HG02763 (cell line): ENCODE results near the gene EPS8L3.
"Not testable (repeated sequence)": the region's sequence is repeated elsewhere in the genome, so short reads cannot be mapped to it uniquely, and the experiment has no call there.

Experiments used
- ATAC-seq: cut with Tn5 transposase; IDR thresholded peaks from one replicate; pipeline ENCODE4 v1.9.1; 2021; ENCODE audit warnings: mild to moderate bottlenecking, moderate library complexity; ENCODE audit not compliant: unreplicated experiment

Gene EPS8L3

DNA sequence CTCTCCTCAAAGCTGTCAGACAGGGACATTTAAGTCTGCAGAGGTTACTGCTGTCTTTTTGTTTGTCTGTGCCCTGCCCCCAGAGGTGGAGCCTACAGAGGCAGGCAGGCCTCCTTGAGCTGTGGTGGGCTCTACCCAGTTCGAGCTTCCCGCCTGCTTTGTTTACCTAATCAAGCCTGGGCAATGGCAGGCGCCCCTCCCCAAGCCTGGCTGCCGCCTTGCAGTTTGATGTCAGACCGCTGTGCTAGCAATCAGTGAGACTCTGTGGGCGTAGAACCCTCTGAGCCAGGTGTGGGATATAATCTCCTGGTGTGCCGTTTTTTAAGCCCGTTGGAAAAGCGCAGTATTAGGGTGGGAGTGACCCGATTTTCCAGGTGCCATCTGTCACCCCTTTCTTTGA lies 15.4 kb downstream of the EPS8L3 start:
- ATAC-seq: not testable (repeated sequence)

DNA sequence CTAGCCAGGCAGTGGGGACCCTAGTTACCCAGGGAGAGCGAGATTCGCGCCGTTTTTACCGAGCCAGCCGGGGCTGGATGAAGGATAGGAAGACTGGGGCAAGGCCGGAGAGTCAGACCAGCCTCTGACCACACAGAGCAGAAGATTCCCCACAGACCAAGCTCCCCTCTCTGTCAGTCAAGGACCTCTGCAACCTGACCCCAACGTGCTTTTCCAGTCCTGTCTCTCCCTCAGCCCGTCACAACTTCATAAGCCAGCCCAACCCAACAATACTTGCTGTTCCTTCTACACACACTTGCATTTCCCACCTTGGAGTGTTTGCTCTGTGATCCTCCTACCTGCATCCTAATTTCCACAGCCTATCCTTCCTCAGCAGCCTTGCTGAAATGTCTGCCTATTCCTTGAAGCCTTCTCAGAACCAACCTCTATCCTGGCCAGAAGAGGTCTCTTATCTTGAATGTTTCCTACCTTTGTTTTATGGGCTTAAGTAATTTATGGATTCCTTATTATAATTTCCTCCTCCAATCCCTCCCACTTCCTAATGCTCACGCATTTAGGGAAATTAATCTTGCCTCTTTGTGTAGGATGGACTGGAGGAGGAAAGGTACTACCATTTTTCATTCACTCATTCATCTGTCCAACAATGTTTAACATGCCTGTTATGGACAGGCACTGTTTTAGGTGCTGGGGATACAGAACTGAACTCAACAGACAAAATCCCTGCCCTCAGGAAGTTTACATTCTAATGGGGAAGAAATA lies 22.9 kb downstream of the EPS8L3 start, which contains the start of gene GSTM3:
TSS of gene GSTM3 (minus strand) at position 424 of the 759 bp plus-strand sequence. CDS start 751 bp downstream, outside the sequence.
- ATAC-seq: no peak

DNA sequence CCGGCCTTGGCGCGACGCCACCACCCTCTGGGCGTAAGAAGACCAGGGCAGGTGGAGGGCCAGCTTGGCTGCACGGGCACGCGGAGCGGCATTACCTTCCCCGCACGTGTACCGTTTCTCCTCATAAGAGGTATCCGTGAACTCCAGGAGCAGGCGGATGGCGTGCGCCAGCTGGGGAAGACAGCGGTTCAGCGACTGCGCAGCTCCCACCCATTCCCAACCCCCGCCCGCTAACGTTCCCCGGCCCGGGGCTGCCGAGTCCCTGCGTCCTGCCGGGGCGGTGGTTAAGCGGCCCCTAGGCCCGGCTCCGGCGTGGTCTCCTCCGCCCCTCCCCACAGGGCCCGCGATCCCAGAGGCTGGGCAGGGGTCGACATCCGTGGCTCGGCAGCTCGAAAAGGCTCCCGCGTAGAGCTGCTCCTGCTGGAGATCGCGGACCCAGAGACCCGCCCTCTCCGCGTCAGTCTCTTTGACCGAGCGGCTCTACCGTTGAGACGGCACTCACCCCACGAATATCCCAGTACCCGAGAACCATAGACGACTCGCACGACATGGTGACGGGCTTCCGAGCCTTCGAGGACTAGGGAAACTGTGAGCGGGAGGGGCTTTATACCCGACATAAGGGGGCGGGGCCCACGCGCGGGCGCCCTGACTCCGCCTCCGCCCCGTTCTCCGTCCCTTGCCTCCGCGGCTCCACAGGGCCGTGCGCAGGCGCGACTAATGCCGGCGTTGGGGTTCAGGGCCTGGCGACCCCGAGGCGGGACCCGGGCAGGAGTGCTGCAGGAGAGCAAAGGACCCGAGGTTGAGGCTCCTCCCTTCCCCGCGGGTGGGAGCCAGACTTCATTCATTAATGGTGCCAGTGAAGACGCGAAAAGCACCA lies 23.7 kb downstream of the EPS8L3 start:
- ATAC-seq: peak; percentile 61

DNA sequence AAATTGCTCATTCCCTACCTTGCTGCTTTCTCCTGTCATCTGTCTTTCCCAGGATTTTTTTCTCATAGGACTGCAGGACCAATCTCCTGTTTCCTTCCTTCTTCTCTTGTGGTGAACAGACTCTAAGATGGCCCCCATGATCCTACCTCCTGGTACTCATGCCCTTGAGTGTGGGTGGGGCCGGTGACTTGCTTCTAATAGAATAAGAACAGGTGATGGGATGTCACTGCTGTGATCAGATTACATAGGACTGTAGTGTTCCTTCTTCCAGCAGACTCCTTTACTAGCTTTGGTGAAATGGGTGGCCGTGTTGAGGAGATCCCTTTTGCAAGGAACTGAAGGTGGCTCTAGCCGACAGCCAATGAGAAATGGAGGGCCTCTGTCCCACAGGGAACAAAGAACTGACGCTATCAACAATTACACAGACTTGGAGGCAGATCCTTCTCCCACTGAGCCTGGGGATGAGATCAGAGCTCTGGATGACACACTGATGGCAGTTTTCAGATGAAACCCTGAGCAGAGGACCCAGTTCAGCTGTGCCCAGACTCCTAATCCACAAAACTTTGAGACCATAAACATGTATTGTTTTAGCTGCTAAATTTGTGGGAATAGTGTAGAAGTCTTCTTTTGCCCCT lies 30.4 kb downstream of the EPS8L3 start:
- no peak for ATAC-seq

DNA sequence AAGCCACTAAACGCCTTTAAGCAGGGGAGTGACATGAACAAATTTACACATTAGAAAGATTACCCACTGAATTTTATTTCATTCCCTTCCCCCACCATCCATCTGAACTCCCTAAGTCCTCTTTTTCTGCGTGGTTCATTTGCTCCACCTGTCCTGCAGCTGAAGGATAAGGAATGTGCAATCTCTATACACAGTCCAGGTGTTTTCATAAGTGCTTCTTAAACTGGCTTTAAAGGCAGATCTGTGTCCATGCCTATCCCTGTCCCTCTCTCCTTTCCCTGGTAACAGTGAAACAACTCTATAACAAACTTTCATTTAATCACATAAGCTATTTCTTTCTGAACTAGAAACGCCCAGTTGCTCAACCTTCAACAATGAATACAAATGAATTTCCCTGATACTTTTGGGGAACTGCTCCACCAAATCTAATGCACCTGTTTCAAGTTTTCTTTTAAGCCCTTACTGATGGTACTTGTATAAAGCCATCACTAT lies 31.3 kb downstream of the EPS8L3 start:
- no peak for ATAC-seq

DNA sequence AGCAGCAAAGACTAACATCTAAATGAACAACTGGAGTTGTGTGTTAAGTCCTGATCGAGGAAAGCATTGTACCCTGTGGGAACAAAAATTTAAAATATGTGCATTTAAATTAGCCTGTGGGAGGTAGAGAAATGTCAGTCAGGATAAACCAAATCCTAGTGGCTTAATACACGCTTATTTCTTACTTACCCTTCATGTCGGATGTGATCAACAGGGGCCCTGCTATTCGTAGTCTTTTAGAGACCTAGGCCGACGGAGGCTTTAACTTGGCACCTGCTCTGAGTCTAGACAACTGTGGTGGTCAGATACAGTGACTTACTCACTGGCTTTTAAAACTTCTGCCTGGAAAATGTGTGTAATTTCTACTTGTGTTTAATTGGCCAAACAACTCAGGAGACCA lies 33.1 kb downstream of the EPS8L3 start:
- ATAC-seq: no peak

DNA sequence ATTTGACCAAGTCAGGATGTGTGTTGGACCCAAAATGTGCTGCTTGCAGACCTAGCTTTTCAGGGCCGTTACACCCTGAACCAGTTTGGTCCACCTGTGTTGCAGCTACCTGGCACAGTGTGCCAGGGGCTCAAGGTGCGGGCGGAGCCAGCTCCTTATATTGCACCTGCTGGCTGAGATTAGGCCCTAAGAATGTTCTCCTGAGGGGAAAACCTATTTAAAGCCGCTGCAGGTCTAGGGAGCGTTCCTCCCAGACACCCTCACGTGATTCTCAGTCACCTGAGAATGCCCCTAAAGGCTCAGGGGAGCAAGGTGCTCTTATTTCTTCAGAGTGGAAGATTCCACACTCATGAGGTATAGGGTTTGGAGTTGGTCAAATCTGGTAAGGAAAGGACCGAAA lies 34.9 kb downstream of the EPS8L3 start:
- ATAC-seq: no peak

DNA sequence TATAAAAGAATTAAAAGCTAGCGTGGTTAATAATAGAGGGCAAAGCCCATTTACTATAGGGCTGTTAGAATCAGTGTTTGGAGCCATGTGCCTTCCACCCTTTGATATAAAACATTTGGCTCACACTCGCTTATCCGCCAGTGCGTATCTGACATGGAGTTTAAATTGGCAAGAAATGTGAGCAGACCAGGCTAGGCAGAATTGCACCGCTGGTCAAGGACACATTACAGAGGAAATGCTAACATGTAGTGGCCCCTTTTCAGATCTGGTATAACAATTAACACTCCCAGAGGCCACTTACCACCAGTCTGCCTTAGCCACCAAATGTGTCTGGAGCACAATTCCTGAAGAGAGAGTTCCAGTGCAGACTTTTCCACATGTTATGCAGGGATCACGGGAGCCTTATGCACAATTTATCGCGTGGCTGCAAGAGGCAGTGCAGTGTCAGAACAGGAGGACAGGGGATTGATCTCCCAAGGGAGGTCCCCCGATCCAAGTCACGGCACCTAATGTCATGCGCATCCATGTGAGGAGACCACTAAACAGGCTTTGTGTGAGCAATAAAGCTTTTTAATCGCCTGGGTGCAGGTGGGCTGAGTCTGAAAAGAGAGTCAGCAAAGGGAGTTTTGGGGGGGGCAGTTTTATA lies 36.9 kb downstream of the EPS8L3 start:
- ATAC-seq: no peak

DNA sequence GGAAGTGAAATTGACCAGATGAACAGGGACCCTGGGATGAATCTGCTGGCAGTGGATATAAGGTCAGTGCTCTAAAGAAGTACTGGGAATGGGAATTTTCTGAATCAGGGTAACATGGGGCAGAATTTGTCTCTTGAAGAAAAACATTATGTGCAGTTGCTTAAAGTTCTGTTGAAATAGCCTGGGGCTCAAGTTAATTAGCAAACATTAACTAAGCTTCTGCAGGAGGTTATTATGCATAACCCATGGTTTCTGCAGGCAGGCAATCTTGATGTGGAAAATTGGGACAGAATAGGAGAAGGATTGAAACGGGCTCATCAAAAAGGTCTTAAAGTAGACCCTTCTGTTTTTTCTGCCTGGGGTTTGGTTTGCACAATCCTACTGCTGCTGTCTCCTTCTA lies 37.7 kb downstream of the EPS8L3 start:
- no peak for ATAC-seq

DNA sequence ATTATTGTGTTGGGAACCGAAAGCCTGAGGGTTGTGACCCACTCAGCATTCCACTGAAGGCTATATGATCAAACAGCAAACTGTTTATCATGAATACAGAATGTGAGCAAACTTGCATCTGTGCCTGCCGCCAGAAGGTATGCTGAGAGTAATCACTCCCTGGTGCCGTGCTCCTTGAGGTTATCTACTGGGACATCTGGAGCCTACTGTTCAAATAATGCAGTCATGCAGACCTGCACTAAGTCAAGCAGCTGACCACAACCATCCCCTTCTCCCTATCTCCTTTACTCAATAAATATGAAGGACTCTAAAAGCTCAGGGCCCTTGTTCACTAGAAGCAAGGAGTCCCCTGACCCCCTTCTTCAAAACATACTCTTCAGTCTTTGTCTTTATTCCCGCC lies 38.2 kb downstream of the EPS8L3 start:
- no peak for ATAC-seq

DNA sequence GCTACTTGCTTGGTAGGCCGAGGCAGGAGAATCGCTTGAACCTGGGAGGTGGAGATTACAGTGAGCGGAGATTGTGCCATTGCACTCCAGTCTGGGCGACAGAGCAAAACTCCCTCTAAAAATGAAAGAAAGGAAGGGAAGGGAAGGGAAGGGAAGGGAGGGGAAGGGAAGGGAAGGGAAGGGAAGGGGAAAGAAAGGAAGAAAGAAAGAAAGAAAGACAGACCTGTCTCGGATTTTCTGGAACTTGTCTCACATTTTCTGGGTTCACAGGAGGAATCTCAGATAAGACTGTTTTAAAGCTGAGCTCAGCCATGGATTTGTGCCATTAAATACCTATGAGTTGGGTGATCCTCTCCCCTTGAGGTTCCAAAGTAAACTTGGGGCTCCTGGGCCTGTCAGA lies 38.8 kb downstream of the EPS8L3 start:
- ATAC-seq: no peak

DNA sequence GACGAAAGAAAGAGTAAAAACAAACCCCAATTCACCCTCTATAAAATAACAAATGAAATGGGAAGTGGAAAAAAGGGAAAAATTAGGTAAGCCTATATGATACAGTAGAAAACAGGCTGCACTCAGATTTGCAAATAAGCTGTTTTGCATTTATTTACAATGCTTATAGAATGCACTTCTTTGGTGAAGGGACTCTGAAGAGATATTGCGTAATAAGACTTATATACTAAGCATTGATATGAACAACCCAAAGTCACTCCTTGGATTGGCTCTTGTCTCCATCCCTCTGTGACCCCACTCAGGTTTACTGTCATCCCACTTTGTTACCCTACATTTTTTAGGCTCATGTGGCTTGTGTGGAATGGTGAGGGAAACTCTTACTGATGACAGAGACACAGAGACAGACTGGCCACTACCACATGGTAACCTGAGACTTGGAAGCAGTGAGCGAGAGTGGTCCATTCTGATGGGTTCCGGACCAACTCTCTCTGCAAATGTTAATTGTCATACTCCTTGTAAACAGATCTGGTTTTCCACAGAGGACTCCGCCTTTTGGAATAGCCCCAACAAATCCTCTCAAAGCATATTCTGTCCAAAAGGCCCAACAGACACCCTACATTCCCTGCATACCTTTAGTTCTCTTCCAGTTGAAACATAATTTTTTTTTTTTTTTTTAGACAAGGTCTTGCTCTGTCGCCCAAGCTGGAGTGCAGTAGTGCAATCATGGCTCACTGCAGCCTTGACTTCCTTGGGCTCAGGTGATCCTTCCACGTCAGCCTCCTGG lies 40.6 kb downstream of the EPS8L3 start:
- no peak for ATAC-seq

DNA sequence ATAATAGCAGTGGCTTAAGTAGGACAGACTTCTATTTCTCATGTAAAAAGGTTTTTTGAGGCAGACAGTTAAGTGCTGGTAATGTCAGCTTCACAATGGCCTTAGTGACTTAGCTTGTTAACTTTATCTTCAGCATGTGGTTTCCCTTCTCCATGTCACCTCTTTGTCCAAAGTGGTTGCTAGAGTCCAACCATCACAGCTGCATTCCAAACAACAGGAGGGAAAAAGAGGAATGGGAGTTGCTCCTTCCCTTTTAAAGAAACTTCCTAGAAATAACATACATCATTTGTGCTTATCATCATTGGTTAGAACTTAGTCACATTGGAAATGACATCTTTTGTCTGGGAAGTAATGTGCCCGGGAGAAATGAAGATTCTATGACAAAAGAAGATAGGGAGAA lies 41.8 kb downstream of the EPS8L3 start:
- ATAC-seq: no peak

DNA sequence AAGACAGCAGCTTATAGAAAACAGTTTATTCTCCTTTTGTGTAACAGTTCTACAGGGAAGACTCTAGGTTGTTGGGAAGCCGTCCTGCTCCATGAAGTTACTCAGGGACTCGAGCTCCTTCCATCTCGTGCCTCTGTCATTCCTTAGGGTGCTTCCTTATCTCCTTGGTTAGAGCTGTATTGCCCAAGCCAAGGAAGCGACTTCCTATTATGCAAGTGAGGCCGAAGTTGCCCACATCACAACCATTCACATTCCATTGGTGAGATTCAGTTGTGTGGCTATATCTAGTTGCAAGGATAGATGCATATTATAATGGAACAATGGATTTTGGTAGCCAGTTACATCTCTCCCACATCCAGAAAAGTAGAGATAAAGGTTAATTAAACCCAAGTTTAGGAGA lies 42.7 kb downstream of the EPS8L3 start:
- no peak for ATAC-seq

DNA sequence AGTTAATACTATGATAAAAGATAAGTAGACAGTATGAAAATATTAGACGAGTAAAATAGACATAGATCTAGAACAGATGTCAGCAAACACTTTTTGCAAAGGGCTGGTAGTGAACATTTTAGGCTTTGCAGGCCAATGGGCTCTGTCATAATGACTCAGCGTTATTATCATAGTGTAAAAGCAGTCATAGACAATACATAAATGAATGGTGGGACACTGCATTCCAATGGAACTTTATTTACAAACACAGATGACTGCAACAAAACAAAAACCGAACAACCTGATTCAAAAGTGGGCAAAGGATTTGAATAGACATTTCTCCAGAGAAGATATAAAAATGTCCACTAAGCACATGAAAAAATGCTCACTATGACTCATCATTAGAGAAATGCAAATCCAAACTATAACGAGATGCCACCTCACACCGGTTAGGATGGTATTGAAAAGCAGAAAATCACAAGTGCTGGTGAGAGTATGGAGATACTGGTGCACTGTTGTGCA lies 44.3 kb downstream of the EPS8L3 start:
- ATAC-seq: no peak

DNA sequence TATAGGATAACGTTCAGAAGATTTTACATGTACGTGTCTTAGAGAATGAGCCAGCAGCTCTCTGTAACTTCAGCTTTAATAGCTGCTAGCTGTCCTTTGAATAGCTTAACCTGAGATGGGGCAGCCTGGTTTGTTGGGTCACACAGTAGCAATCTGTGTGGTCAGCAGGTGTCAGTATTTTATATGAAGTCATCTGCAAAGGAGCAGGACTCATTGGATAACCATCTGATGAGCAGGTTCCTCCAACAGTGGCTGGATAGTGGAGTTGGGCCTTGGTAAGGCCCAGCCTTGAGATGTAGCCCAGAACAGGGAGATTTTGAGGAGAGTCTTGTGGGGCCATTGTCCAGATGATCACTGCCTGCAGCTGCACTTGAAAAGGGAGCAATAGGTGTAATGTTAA lies 45.2 kb downstream of the EPS8L3 start:
- ATAC-seq: no peak

DNA sequence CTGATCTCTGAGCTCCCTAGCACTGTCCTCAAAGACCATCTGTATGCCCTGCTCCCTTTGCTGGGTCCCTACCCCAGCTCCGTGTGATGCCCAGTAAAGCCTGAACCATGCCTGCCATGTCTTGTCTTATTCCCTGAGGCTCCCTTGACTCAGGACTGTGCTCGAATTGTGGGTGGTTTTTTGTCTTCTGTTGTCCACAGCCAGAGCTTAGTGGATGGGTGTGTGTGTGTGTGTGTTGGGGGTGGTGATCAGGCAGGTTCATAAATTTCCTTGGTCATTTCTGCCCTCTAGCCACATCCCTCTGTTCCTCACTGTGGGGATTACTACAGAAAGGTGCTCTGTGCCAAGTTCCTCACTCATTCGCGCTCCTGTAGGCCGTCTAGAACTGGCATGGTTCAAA lies 46.0 kb downstream of the EPS8L3 start:
- no peak for ATAC-seq

DNA sequence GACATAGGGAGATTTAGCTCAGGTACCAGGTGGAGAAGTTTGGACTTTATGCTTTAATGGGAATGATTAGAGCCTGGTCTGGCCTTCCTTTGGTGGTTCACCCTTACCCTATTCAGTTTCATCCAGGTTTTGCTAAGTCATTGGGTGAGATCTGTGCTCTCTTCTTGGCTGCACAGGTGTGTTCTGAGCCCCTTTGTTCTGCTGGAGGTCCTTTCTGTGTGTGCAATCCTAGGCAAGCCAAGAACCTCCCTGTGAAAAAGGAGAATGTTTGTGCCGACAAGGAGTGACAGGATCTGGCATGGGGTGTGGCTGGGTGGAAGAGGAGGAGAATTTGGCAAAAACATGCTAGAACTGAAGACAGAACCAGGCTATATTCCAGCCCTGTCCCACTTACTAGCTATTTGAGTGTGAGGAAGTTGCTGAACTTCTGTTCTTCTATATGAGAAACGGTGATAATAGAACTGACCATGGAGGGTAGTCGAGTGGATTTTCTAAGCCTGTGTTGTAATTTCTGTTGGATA lies 47.1 kb downstream of the EPS8L3 start:
- ATAC-seq: no peak

DNA sequence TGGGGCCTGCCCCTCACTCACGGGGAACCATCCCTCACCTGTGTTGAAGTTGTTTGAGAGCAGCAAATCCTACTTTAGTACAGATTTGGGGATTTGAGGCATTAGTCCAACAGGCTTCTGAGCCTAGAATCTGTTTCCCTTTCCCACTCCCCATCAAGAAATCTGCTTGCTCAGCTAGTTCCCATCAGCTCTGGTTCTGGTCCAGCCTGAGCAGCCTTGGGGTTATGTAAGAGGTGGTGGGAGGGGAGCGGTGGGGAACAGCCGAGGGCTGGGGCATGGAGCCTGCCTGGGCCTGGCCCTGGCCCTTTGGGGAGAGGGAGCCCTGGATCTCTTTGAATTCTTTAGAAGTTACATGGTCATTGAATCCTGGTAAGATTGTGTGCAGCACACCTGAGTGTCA lies 47.6 kb downstream of the EPS8L3 start:
- no peak for ATAC-seq
